ENCODE measurements around the gene PSMB7.

Gene PSMB7

GRCh38 chr9:124343533-124344290 lies 71.5 kb downstream of the PSMB7 start:
- DNase-seq = no peak

- no peak for DNase-seq
Observed at GRCh38 chr9:124342776-124343485, 72.3 kb downstream of the PSMB7 start.

- DNase-seq = no peak
Observed at GRCh38 chr9:124342402-124342775, 72.9 kb downstream of the PSMB7 start.

- no peak for DNase-seq
Observed at GRCh38 chr9:124341455-124342170, 73.6 kb downstream of the PSMB7 start.

- no peak for DNase-seq
Observed at GRCh38 chr9:124340219-124341069, 74.8 kb downstream of the PSMB7 start.

GRCh38 chr9:124339603-124340146 lies 75.6 kb downstream of the PSMB7 start:
- DNase-seq = no peak

- no peak for DNase-seq
Observed at GRCh38 chr9:124337562-124337961, 77.7 kb downstream of the PSMB7 start.

- no peak for DNase-seq
Observed at GRCh38 chr9:124335320-124335707, 79.9 kb downstream of the PSMB7 start.

GRCh38 chr9:124334568-124335319 lies 80.5 kb downstream of the PSMB7 start:
- no peak for DNase-seq

- no peak for DNase-seq
Observed at GRCh38 chr9:124333203-124333579, 82.1 kb downstream of the PSMB7 start.

- DNase-seq = no peak
Observed at GRCh38 chr9:124332361-124333202, 82.7 kb downstream of the PSMB7 start.

GRCh38 chr9:124331580-124331979 lies 83.7 kb downstream of the PSMB7 start:
- no peak for DNase-seq

GRCh38 chr9:124330011-124330697 lies 85.1 kb downstream of the PSMB7 start:
- DNase-seq = no peak

GRCh38 chr9:124329206-124329792 lies 85.9 kb downstream of the PSMB7 start:
- no peak for DNase-seq

- DNase-seq = no peak
Observed at GRCh38 chr9:124328285-124328684, 87.0 kb downstream of the PSMB7 start.

GRCh38 chr9:124327491-124327890 lies 87.8 kb downstream of the PSMB7 start:
- no peak for DNase-seq

- no peak for DNase-seq
Observed at GRCh38 chr9:124326378-124326777, 88.9 kb downstream of the PSMB7 start.

GRCh38 chr9:124325816-124326215 lies 89.4 kb downstream of the PSMB7 start:
- no peak for DNase-seq

- no peak for DNase-seq
Observed at GRCh38 chr9:124323904-124324303, 91.3 kb downstream of the PSMB7 start.
